Loucy (cell line): Measurements from ENCODE around the gene ANXA9.

Source experiments
- H2AFZ ChIP-seq: fragments of 200-600 bp; sonication (generic); 2 replicates; pipeline ENCODE4 v1.6.0; 2016; ENCODE audit warnings: antibody characterized with exemption, mild to moderate bottlenecking, low read length, moderate library complexity
- H3F3A ChIP-seq: fragments of 200-600 bp; 2 replicates; pipeline ENCODE4 v1.6.0; 2016; ENCODE audit warnings: antibody characterized with exemption, low read depth, mild to moderate bottlenecking
- H3K27me3 ChIP-seq: fragments of 200-600 bp; sonication (generic); 2 replicates; pipeline ENCODE4 v1.6.1; 2014; ENCODE audit warnings: low read length, mild to moderate bottlenecking; ENCODE audit not compliant: insufficient read depth, poor library complexity, severe bottlenecking
- H3K36me3 ChIP-seq: fragments of 200-600 bp; sonication (generic); 2 replicates; pipeline ENCODE4 v1.6.1; 2016; ENCODE audit warnings: low read length; ENCODE audit not compliant: insufficient read depth
- H3K4me1 ChIP-seq: fragments of 200-600 bp; sonication (generic); 2 replicates; pipeline ENCODE4 v1.5.1; 2014; ENCODE audit warnings: low read length, mild to moderate bottlenecking; ENCODE audit not compliant: insufficient read depth, poor library complexity, severe bottlenecking
- H3K4me2 ChIP-seq: fragments of 200-600 bp; sonication (generic); 2 replicates; pipeline ENCODE4 v1.6.0; 2014; ENCODE audit warnings: antibody characterized with exemption, low read length, low read depth, mild to moderate bottlenecking; ENCODE audit not compliant: poor library complexity, severe bottlenecking
- H3K4me3 ChIP-seq: fragments of 200-600 bp; sonication (generic); 2 replicates; pipeline ENCODE4 v1.5.1; 2014; ENCODE audit warnings: low read length, mild to moderate bottlenecking, mixed read lengths; ENCODE audit not compliant: poor library complexity, severe bottlenecking
- H3K79me2 ChIP-seq: fragments of 200-600 bp; sonication (generic); 2 replicates; pipeline ENCODE4 v1.6.1; 2014; ENCODE audit warnings: low read length; ENCODE audit not compliant: insufficient read depth
- H3K9ac ChIP-seq: fragments of 200-600 bp; sonication (generic); 2 replicates; pipeline ENCODE4 v1.6.0; 2014; ENCODE audit warnings: mild to moderate bottlenecking, low read depth, low read length, moderate library complexity; ENCODE audit not compliant: poor library complexity, severe bottlenecking
- H3K9me2 ChIP-seq: fragments of 200-600 bp; sonication (generic); replicated peaks from 2 replicates; pipeline ENCODE4 v1.6.1; 2016; ENCODE audit warnings: low read depth, low read length, mixed read lengths
- H3K9me3 ChIP-seq: fragments of 200-600 bp; sonication (generic); 2 replicates; pipeline ENCODE4 v1.6.1; 2014; ENCODE audit warnings: mild to moderate bottlenecking, antibody characterized with exemption, low read length, low read depth; ENCODE audit not compliant: insufficient read depth
- H4K20me1 ChIP-seq: fragments of 200-600 bp; sonication (generic); 2 replicates; pipeline ENCODE4 v1.6.0; 2014; ENCODE audit warnings: antibody characterized with exemption, low read length, mild to moderate bottlenecking; ENCODE audit not compliant: insufficient read depth, poor library complexity, severe bottlenecking
- EZH2phosphoT487 ChIP-seq: fragments of 200-600 bp; IDR thresholded peaks from 2 replicates; pipeline ENCODE4 v1.6.1; 2018; ENCODE audit warnings: antibody characterized with exemption, mild to moderate bottlenecking, moderate library complexity, borderline replicate concordance
- TF ChIP-seq, protein P1 (sequence below): fragments of 200-600 bp; sonication (generic); conservative IDR thresholded peaks from 2 replicates; pipeline ENCODE4 v1.5.1; 2014; ENCODE audit warnings: mild to moderate bottlenecking, antibody characterized with exemption, low read length

ANXA9 gene

DNA sequence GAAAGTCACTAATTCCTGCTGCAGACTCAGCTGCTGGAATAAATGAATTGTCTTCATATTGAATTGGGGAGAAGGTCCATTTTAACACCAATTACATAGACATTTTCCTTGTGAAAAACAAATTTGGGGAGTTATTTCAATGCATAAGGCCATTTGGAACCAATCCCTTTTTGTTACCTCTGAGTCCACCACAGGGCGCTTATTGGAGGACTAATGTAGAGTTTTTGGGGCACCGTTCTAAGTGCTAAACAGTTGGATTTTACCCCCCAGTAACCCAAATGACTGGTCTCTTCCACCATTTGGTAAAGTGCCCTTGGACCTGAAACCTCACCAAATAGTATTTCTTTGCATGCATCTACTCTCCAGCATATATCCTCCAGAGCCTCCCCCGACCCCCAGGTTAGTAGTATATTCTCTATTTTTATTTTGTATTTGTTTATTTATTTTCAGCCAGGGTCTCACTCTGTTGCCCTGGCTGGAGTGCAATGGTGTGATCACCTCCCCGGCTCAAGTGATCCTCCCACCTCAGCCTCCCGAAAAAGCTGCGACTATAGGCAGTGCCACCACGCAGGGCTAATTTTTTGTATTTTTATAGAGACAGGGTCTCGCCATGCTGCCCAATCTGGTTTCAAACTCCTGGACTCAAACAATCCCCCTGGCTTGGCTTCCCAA, 27.7 kb downstream of the ANXA9 start:
- peak overlapping the region; percentile 86 for H3K9ac ChIP-seq
- no peaks in the 10 kb centered on the region for H3K9me3 ChIP-seq
- peak overlapping the region; percentile 94 for H3K4me2 ChIP-seq
- H3K9me2 ChIP-seq: no peaks in the 10 kb centered on the region
- H2AFZ ChIP-seq: no peak overlapping the region
- H3K4me3 ChIP-seq: peak overlapping the region; percentile 96
- H3K4me1 ChIP-seq: peaks cover 70% of the 10 kb centered on the region
- H3F3A ChIP-seq: peaks cover 9% of the 10 kb centered on the region; the same call in 1 of the 2 replicates
- no peaks in the 10 kb centered on the region for H3K36me3 ChIP-seq
- no peaks in the 10 kb centered on the region for H3K27me3 ChIP-seq
- H3K79me2 ChIP-seq: peaks cover 36% of the 10 kb centered on the region
- no peaks in the 10 kb centered on the region for H4K20me1 ChIP-seq
- TF ChIP-seq, protein P1, sequence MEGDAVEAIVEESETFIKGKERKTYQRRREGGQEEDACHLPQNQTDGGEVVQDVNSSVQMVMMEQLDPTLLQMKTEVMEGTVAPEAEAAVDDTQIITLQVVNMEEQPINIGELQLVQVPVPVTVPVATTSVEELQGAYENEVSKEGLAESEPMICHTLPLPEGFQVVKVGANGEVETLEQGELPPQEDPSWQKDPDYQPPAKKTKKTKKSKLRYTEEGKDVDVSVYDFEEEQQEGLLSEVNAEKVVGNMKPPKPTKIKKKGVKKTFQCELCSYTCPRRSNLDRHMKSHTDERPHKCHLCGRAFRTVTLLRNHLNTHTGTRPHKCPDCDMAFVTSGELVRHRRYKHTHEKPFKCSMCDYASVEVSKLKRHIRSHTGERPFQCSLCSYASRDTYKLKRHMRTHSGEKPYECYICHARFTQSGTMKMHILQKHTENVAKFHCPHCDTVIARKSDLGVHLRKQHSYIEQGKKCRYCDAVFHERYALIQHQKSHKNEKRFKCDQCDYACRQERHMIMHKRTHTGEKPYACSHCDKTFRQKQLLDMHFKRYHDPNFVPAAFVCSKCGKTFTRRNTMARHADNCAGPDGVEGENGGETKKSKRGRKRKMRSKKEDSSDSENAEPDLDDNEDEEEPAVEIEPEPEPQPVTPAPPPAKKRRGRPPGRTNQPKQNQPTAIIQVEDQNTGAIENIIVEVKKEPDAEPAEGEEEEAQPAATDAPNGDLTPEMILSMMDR: no peak
- TF ChIP-seq EZH2phosphoT487: no peak

DNA sequence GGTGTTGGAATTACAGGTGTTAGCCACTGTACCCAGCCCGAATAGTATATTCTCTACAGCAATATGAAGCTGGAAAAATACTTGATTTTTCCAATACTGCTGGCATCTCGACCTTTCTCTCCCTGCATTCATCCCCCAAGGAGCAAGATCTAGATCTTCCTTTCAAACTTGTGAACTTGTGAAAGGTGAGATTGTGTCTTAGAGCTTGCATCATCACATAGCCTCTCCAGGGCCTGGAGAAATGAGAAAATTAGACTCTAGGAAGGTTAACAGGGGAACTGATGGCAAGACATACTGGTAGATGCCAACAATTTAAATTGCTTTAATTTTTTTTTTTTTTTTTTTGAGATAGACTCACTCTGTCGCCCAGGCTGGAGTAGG, 28.2 kb downstream of the ANXA9 start:
- Histone ChIP-seq H3K36me3 (no peaks in the 10 kb centered on the region), H3K27me3 (no peaks in the 10 kb centered on the region), H3K4me2 (peak overlapping the region; percentile 94), H3F3A (peaks cover 9% of the 10 kb centered on the region; the same call in 1 of the 2 replicates), H3K9ac (no peak overlapping the region), H3K9me2 (no peaks in the 10 kb centered on the region), H3K4me1 (peaks cover 70% of the 10 kb centered on the region), H4K20me1 (no peaks in the 10 kb centered on the region), H3K79me2 (peaks cover 34% of the 10 kb centered on the region), H3K4me3 (no peak overlapping the region), H3K9me3 (no peaks in the 10 kb centered on the region), H2AFZ (no peak overlapping the region)
- TF ChIP-seq, protein P1: no peak
- no peak for TF ChIP-seq EZH2phosphoT487

DNA sequence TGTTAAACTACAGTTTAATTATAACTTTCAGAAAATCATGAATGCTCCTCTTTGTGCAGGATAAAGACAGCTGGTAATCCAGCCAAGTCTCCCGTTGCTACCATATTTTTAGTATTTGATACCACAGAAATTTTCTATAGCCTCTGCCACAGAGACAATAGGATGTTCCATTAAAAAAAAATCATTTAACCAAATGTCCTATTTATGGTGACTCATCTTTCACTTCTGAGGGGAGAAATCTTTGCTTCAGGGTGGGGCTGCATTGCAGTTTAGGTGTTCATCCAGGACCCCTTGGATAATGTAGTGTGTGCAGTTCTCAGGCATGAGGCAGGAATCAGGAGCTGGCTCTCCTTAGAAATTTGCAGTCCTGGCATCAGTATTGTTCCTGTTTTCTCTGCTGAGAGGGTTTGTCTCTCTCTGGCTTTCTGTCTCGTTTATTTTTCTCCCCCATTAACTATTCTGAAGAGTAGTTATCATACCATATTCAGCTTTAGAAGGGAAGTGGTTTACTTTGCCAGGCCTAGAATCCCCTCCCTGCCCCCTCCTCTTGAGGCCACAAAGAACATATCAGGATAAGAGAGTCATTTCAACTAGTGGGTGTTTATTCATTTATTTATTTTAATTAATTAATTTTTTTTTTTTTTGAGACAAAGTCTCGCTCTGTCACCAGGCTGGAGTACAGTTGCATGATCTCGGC, 29.2 kb downstream of the ANXA9 start:
- Histone ChIP-seq H3K36me3 (no peaks in the 10 kb centered on the region), H2AFZ (no peak overlapping the region), H3K4me3 (peak overlapping the region; percentile 57), H3K4me1 (peaks cover 63% of the 10 kb centered on the region), H3K9me3 (no peaks in the 10 kb centered on the region), H3K4me2 (peak overlapping the region; percentile 94), H4K20me1 (no peaks in the 10 kb centered on the region), H3K9ac (peak overlapping the region; percentile 43), H3K27me3 (no peaks in the 10 kb centered on the region), H3F3A (peaks cover 9% of the 10 kb centered on the region; the same call in 1 of the 2 replicates), H3K79me2 (peaks cover 34% of the 10 kb centered on the region), H3K9me2 (no peaks in the 10 kb centered on the region)
- no peak for TF ChIP-seq EZH2phosphoT487
- TF ChIP-seq, protein P1: no peak
